HFF-Myc (cell line): Measurements from ENCODE around the gene MXRA7.

Experiments
- DNase-seq: peaks from one replicate; pipeline ENCODE4 v3.0.0-alpha.2; 2011; ENCODE audit warnings: low read depth; ENCODE audit errors: extremely low read depth
- H3K4me3 ChIP-seq: replicated peaks from 2 replicates; pipeline ENCODE4 v1.5.1; 2011; ENCODE audit warnings: low read depth, mild to moderate bottlenecking, control low read depth, low read length
- TF ChIP-seq, protein P1 (sequence below): IDR thresholded peaks from 2 replicates; pipeline ENCODE4 v1.5.1; 2012; ENCODE audit warnings: mild to moderate bottlenecking, low read depth, low read length, control low read depth; ENCODE audit errors: missing control alignments

Gene MXRA7

GRCh38 chr17:76631821-76632565 is 78.8 kb downstream of the MXRA7 start:
- H3K4me3 ChIP-seq = no peak overlapping the region
- no peak for DNase-seq
- TF ChIP-seq, protein P1, sequence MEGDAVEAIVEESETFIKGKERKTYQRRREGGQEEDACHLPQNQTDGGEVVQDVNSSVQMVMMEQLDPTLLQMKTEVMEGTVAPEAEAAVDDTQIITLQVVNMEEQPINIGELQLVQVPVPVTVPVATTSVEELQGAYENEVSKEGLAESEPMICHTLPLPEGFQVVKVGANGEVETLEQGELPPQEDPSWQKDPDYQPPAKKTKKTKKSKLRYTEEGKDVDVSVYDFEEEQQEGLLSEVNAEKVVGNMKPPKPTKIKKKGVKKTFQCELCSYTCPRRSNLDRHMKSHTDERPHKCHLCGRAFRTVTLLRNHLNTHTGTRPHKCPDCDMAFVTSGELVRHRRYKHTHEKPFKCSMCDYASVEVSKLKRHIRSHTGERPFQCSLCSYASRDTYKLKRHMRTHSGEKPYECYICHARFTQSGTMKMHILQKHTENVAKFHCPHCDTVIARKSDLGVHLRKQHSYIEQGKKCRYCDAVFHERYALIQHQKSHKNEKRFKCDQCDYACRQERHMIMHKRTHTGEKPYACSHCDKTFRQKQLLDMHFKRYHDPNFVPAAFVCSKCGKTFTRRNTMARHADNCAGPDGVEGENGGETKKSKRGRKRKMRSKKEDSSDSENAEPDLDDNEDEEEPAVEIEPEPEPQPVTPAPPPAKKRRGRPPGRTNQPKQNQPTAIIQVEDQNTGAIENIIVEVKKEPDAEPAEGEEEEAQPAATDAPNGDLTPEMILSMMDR = no peak

DNA sequence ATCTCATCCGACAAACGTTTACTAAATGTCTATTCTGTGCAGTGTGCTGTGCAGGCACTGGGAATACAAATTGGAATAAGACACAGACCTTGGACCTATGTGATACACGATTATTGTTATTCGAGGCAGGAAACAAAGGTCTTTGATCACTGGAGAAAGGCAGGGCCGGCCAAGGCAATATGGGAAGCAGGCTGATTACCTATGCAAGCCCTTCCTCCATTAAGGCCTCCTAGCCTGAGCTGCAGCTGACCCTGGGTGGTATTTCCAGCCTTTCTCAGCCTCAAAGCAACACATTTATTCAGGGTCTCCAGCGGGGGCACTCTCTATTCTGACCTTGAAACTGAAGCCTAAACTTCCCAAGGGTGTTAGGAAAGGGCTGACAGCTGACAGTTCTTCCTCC is 80.6 kb downstream of the MXRA7 start:
- DNase-seq = no peak
- H3K4me3 ChIP-seq = no peak overlapping the region
- TF ChIP-seq, protein P1 = no peak
